GM19023 (cell line): Measurements from ENCODE around the gene TREH.
"Not testable (repeated sequence)": the region's sequence is repeated elsewhere in the genome, so short reads cannot be mapped to it uniquely, and the experiment has no call there.

Source experiments
- ATAC-seq: cut with Tn5 transposase; IDR thresholded peaks from one replicate; pipeline ENCODE4 v1.9.1; 2021; ENCODE audit warnings: mild to moderate bottlenecking, moderate library complexity; ENCODE audit not compliant: unreplicated experiment

The TREH gene

DNA sequence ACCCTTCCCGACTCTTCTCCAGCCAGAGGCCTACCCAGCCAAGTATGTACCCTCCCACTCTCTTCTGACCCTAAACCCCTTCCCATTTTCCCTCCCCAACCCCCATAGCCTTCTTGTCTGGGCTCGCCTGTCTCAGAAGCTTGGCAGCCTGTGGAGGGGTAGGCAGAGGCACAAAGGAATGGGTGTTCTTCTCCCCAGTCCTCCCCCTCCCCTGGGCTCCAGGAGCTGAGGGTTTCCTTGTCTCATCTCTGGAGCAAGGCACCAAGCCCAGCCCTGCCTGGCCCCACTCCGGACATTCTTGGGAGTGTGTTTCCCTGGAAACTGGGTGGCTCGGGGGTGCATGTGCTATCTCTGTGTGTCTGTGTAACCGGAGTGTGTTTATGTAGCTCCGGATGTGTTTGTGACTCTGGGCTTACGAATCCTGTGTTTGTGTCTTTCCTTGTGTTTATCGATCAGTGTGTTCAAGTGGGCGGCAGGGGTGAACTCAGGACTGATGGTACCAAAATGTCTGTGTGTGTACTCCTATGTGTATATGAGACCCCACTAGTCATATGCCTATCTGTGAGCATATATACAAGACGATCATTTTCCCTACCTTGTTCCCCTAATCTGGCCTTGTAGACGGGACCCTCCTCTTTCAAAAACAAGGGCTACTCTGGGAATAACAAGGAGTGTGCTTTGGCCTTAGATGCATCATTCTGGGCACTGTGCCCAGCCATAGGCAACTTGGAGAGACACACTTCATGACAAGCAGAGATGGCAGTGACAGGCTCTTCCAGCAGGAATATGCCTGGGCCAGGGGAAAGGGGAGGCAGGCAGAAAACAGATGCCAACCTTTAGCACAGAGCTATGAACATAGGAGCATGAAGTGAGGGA lies 61.1 kb downstream of the TREH start:
- ATAC-seq = no peak

DNA sequence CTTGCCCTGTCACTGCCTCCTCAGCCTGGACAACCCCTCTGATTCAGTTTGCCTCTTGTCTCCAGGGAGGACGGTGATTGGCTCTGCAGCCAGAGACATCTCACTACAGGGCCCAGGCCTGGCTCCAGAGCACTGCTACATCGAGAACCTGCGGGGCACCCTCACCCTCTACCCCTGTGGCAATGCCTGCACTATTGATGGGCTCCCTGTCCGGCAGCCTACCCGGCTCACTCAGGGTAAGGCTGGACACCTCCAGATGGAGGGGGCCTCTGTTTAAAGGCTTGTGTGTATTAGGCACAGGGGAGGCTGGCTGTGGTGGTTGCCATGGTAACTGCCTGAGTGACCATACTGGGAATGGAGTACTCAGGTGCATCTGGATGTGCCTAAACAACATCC lies 63.5 kb downstream of the TREH start:
- no peak for ATAC-seq

DNA sequence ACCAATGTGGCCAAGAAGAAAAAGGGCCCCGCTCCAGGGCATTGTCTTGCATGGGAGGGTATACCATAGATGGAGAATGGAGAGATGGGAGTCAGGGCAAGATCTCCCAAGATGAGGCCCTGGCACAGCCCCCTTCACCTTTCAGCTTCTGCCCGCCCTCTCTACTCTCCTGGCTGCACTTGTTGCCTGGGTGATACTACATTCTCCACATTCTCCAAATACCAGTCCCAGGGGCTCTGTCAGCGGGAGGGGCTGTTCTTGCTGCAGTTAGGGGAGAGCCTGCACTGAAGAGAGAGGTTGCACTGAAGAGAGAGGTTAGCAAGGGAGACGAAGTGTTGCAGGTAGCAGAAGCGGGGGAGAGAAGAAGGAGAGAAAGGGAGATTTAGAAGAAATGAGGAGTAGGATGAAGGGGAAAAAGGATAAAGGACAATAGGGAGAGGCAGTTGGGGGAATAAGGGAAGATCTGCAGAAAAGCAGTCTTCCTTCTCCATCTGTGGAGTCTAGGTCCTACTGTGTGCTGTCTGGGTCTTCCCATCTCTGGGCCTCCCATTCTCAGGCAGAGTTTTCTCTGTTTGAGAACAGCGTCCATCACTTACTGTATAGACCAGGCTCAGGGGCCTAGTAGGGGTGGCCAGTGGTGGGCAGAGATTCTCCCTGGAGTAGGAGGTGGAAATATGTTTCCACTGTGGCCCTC lies 64.0 kb downstream of the TREH start:
- no peak for ATAC-seq

DNA sequence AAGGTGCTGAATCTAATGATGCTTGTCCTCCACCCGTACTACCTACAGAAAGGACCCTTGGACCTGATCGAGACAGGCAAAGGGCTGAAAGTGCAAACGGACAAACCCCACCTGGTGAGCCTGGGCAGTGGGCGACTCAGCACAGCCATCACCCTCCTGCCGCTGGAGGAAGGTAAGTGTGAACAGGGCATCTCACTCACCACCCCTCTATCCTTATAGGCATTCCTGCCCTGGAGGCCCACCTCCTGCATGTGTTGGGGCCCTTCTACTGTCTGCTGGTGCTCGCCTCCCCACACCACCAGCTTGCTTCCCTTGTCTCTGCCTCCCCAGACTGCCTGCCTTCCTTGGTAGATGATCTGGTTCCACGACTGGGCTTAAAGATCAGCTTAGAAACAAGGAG lies 64.9 kb downstream of the TREH start:
- no peak for ATAC-seq

DNA sequence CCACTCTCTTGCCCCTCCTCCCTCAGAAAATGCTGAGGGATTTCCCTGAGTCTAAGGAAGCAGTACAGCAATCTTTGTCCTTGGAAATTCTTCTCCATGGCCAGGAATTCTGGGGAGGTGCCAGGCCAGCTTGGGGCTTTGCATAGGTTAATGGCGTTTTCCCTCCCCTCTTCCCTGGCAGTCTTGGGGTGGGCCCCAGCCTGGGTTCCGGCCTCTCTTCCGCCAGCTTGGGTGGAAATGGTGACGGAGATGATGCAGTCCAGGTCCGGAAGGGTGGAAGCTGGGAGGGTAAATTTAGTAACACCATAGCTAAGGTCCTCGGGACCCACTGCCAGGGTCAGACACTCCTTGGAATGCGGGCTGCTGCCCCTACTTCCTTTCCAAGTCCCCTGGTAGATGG lies 67.1 kb downstream of the TREH start:
- no peak for ATAC-seq

DNA sequence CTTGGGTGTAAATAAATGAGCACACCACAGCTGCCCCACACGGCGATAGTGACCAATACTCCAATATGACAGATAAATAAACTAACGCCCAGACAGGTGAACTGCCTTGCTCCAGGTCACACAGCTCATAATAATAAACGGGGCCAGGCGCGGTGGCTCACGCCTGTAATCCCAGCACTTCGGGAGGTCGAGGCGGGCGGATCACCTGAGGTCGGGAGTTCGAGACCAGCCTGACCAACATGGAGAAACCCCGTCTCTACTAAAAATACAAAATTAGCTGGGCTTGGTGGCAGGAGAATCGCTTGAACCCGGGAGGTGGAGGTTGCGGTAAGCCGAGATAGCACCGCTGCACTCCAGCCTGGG lies 68.0 kb downstream of the TREH start:
- ATAC-seq = not testable (repeated sequence)

DNA sequence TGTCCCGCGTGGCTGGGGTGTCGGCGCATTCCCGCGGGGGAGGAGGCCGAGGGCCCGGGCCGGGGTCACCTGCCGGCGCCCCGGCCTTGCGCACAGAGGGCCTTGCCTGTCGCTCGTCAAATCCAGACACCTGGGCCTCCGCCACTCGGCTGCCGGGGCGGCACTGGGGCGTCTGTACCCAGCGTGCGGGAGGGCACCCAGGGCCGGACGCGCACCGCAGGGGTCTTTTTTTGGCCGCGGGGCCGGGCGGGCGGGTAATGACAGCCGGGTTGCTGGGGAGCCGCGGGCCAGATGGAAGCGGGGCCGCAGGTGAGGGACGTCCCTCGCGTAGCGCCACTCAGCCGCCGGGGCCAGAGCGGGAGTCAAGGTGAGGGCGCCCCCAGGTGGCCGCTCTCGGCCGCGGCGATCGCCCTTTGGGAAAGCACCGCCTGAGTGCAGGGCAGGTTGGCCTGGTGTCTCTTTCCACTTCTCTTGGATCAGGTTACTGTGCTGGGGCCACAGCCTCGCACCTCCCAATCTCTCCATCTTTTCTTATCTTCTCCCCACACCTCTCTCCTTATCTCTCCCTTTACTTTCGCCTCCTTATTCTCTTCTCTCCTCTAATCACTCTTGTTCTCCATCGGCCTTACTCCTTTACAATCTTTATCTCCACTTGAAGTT lies 68.5 kb downstream of the TREH start:
- peak; percentile 42 for ATAC-seq

DNA sequence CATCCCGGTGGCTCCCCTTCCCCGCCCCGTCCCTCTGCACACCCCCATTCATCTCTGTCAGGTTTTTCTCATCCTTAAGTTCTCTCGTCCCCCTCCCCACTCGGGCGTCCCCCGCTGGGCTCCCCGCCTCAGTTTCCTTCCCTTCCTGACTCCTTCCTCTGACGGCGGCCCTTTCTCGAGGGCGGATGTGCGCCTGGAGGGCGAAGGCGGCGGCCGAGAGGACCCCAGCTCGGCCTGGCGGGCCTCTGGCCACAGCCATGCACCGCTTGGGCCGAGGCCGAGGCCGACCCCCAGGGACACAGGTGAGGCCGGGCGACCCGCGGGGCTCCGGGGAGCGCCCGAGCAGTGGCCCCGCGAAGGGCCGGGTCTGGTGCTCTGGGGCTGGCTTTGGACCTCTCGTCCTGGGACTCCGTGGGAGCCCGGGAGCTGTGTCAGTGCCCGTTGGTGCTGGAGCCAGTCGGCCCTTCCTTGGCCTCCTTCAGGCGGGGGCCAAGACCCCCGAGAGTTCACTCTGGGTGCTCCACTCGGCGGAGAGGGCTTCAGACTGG lies 69.2 kb downstream of the TREH start:
- no peak for ATAC-seq

DNA sequence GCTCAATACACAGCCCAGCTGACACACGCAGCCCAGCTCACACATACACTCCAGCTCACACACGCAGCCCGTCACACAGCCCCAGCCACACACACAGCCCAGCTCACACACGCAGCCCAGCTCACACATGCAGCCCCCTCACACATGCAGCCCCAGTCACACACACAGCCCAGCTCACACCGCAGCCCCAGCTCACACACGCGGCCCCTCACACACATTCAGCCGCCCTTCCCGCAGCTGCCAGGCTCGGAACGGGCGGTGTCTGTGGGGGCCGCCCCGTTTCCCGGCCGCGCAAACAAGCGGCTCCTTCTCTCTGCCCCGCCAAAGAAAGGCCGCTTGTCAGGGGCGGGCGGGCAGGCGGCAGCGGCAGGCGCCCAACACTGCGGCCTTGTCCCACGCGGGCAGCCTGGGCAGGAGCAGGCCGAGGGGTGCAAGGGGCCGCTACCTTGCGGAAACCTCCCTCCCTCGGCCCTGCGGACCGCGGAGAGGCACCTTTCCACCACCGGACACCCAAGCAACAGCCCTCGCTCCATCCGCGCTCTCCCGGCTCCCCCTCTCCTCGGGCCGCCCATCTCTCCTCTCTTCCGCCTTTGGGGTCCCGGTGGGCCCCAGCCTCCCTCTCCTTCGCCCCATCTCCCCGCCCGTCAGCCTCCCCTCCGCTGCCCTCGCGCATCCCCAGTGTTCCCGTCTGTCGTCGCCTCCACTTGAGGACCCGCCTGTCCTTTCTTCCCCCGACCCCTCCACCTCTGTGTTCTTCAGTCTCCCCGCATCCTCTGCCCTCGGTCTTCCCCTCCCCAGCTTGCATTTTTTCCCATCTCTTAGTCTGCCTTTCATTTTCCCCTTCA lies 69.8 kb downstream of the TREH start:
- ATAC-seq = no peak

DNA sequence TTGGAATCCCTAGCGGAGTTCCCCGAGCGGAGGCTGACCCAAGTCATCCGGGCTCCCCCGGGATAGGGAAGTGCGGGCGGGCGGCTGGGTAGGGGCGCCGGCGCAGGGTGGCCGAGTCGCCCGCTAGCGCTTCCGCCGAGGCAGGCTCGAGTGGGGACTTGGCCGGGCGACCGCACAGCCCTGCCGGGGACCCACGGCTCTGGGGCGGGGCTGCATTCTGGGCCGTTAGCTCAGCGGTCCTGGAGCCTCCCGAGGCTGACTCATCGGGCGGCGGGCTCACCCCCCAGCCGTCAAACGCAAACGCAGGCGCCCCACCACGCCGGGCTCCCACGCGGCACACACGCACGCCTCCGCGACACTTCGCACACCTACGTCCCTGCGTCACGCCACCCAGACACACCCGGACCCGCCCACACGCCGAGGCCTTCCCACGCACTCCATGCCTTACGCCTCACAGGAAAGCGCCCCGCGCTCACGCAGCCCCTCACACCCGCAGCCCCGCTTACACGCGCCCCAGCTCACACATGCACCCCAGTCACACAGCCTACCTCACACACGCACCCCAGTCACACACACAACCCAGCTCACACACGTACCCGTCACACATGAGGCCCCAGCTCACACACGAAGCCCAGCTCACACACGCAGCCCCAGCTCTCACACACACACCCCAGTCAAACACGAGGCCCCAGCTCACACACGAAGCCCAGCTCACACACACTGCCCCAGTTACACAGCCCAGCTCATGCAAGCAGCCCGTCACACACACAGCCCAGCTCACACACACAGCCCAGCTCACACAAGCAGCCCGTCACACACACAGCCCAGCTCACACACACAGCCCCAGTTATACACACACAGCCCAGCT lies 70.9 kb downstream of the TREH start:
- no peak for ATAC-seq

DNA sequence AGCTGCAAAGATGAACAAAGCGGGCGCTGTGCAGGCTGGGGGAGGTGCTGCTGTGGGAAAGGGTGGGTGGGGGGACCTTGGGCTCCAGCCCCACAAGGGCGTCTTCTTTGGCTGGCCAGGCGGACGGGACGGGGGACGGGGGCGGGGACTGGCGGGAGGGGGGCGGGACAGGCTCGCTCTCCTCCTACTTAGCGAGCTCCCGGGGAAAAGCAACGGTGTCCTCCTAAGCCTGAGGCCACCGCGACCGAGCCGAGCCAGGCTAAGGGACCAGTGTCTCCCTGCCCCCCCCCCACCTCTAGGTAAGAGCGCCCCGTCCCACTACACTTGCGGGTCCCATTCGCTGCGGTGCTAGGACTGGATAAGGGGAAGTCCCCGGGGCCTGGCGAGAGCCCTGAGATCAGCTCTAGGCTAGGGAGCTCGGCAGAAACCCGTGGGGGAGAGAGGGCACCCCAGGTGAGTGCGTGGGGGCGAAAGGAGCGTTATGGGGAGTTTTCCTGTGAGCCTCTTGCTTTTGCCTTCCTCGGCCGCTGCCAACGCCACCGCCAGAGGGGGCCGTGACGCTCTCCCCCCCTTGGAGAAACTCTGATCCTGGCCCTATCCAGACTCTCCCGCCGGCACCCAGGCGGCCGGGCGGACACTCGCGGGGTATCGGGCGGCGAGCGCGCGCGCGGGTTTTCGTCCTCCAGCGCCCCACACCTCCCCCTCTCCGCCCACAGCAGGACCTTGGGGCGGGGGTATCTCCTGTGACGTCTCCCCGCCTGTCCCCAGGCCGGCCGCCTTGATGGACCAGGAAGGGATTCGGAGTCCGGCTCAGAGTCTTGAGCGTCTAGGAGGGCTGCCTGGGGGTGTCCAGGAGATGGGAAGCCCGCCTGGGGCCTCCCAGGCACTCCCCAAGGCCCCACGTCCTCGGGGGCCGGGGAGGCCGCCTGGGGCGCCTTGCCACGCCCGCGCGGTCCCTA lies 71.8 kb downstream of the TREH start, which contains the start of gene PHLDB1:
Gene PHLDB1, plus strand, starts transcription at position 215 of the 959 bp plus-strand sequence. CDS start 6,222 bp downstream, outside the sequence.
- no peak for ATAC-seq
